Central memory CD8-positive, alpha-beta T cell (primary cell): ENCODE results near the gene AGBL4.

Source experiments
- ATAC-seq: fragments of 150-1000 bp; cut with Tn5 transposase; replicated peaks from 2 replicates; pipeline ENCODE4 v1.10.0; 2022; ENCODE audit warnings: mild to moderate bottlenecking, moderate FRiP score, moderate number of reproducible peaks; ENCODE audit not compliant: poor library complexity, severe bottlenecking; ENCODE audit errors: extremely low read depth
- DNase-seq, 2 donors: peaks; one replicate each; pipeline ENCODE4 v3.0.0; 2021; ENCODE audit warnings: low spot score in 2 of 2
- H3K27ac Mint-ChIP-seq: one replicate; pipeline ENCODE4 v1.8.0; 2022; ENCODE audit warnings: low read depth, mild to moderate bottlenecking, moderate library complexity, mixed read lengths
- H3K27me3 Mint-ChIP-seq: one replicate; pipeline ENCODE4 v1.8.0; 2022; ENCODE audit warnings: mixed read lengths
- H3K36me3 Mint-ChIP-seq: one replicate; pipeline ENCODE4 v1.8.0; 2022; ENCODE audit warnings: mild to moderate bottlenecking, moderate library complexity, mixed read lengths; ENCODE audit not compliant: insufficient read depth
- H3K4me1 Mint-ChIP-seq: one replicate; pipeline ENCODE4 v1.8.0; 2022; ENCODE audit warnings: mixed read lengths
- H3K4me3 Mint-ChIP-seq: one replicate; pipeline ENCODE4 v1.8.0; 2022; ENCODE audit warnings: mild to moderate bottlenecking, moderate library complexity, mixed read lengths
- H3K9me3 Mint-ChIP-seq: one replicate; pipeline ENCODE4 v1.8.0; 2022; ENCODE audit warnings: mixed read lengths

Gene AGBL4

GRCh38 chr1:48859456-48859855, 1164.3 kb downstream of the AGBL4 start:
- H3K4me3 Mint-ChIP-seq: no peak overlapping the region
- no peaks in the 10 kb centered on the region for H3K36me3 Mint-ChIP-seq
- H3K9me3 Mint-ChIP-seq: peaks cover 6% of the 10 kb centered on the region
- DNase-seq (no peak), ATAC-seq (no peak)
- no peak overlapping the region for H3K27ac Mint-ChIP-seq
- no peaks in the 10 kb centered on the region for H3K4me1 Mint-ChIP-seq
- peaks cover 9% of the 10 kb centered on the region for H3K27me3 Mint-ChIP-seq

- no peaks in the 10 kb centered on the region for H3K4me1 Mint-ChIP-seq
- no peak overlapping the region for H3K4me3 Mint-ChIP-seq
- no peak for ATAC-seq
- no peak for DNase-seq
- H3K27me3 Mint-ChIP-seq: peaks cover 9% of the 10 kb centered on the region
- no peak overlapping the region for H3K27ac Mint-ChIP-seq
- H3K36me3 Mint-ChIP-seq: no peaks in the 10 kb centered on the region
- H3K9me3 Mint-ChIP-seq: peaks cover 6% of the 10 kb centered on the region
Measured at GRCh38 chr1:48858200-48858920, 1165.4 kb downstream of the AGBL4 start.

- no peaks in the 10 kb centered on the region for H3K36me3 Mint-ChIP-seq
- ATAC-seq (no peak), DNase-seq (no peak)
- H3K4me1 Mint-ChIP-seq: no peaks in the 10 kb centered on the region
- H3K4me3 Mint-ChIP-seq: no peak overlapping the region
- H3K27ac Mint-ChIP-seq: no peak overlapping the region
- no peaks in the 10 kb centered on the region for H3K27me3 Mint-ChIP-seq
- no peaks in the 10 kb centered on the region for H3K9me3 Mint-ChIP-seq
Measured at GRCh38 chr1:48853006-48853405, 1170.7 kb downstream of the AGBL4 start.

- Mint-ChIP-seq H3K27ac (no peak overlapping the region), H3K4me1 (no peaks in the 10 kb centered on the region), H3K9me3 (no peaks in the 10 kb centered on the region), H3K4me3 (no peak overlapping the region), H3K27me3 (no peaks in the 10 kb centered on the region), H3K36me3 (no peaks in the 10 kb centered on the region)
- no peak for ATAC-seq
- no peak for DNase-seq
Measured at GRCh38 chr1:48851638-48852037, 1172.1 kb downstream of the AGBL4 start.

GRCh38 chr1:48848035-48848434, 1175.7 kb downstream of the AGBL4 start:
- Mint-ChIP-seq H3K9me3 (no peaks in the 10 kb centered on the region), H3K36me3 (no peaks in the 10 kb centered on the region), H3K4me3 (no peak overlapping the region), H3K4me1 (no peaks in the 10 kb centered on the region), H3K27me3 (no peaks in the 10 kb centered on the region), H3K27ac (no peak overlapping the region)
- no peak for ATAC-seq
- no peak for DNase-seq

GRCh38 chr1:48846441-48846840, 1177.3 kb downstream of the AGBL4 start:
- no peaks in the 10 kb centered on the region for H3K36me3 Mint-ChIP-seq
- DNase-seq: no peak
- no peak overlapping the region for H3K27ac Mint-ChIP-seq
- no peak for ATAC-seq
- H3K27me3 Mint-ChIP-seq: peaks cover 8% of the 10 kb centered on the region
- no peak overlapping the region for H3K4me3 Mint-ChIP-seq
- no peaks in the 10 kb centered on the region for H3K4me1 Mint-ChIP-seq
- no peaks in the 10 kb centered on the region for H3K9me3 Mint-ChIP-seq

GRCh38 chr1:48844187-48844586, 1179.6 kb downstream of the AGBL4 start:
- H3K9me3 Mint-ChIP-seq: no peaks in the 10 kb centered on the region
- ATAC-seq (no peak), DNase-seq (no peak)
- H3K4me1 Mint-ChIP-seq: no peaks in the 10 kb centered on the region
- no peaks in the 10 kb centered on the region for H3K36me3 Mint-ChIP-seq
- no peak overlapping the region for H3K27ac Mint-ChIP-seq
- no peak overlapping the region for H3K4me3 Mint-ChIP-seq
- peaks cover 8% of the 10 kb centered on the region for H3K27me3 Mint-ChIP-seq

GRCh38 chr1:48841966-48842365, 1181.8 kb downstream of the AGBL4 start:
- ATAC-seq (no peak), DNase-seq (no peak)
- Mint-ChIP-seq H3K4me3 (no peak overlapping the region), H3K27me3 (peaks cover 8% of the 10 kb centered on the region), H3K36me3 (no peaks in the 10 kb centered on the region), H3K27ac (no peak overlapping the region), H3K9me3 (no peaks in the 10 kb centered on the region), H3K4me1 (no peaks in the 10 kb centered on the region)

- no peaks in the 10 kb centered on the region for H3K36me3 Mint-ChIP-seq
- ATAC-seq (no peak), DNase-seq (no peak)
- no peak overlapping the region for H3K27ac Mint-ChIP-seq
- peaks cover 8% of the 10 kb centered on the region for H3K27me3 Mint-ChIP-seq
- H3K4me1 Mint-ChIP-seq: no peaks in the 10 kb centered on the region
- H3K4me3 Mint-ChIP-seq: no peak overlapping the region
- no peaks in the 10 kb centered on the region for H3K9me3 Mint-ChIP-seq
Measured at GRCh38 chr1:48841461-48841860, 1182.3 kb downstream of the AGBL4 start.

- Mint-ChIP-seq H3K9me3 (no peaks in the 10 kb centered on the region), H3K4me1 (no peaks in the 10 kb centered on the region), H3K4me3 (no peak overlapping the region), H3K27ac (no peak overlapping the region), H3K27me3 (peaks cover 13% of the 10 kb centered on the region), H3K36me3 (no peaks in the 10 kb centered on the region)
- ATAC-seq: no peak
- no peak for DNase-seq
Measured at GRCh38 chr1:48831120-48831978, 1192.4 kb downstream of the AGBL4 start.

GRCh38 chr1:48830715-48831114, 1193.0 kb downstream of the AGBL4 start:
- Mint-ChIP-seq H3K4me3 (no peak overlapping the region), H3K9me3 (no peaks in the 10 kb centered on the region), H3K27ac (no peak overlapping the region), H3K27me3 (peaks cover 13% of the 10 kb centered on the region), H3K4me1 (no peaks in the 10 kb centered on the region), H3K36me3 (no peaks in the 10 kb centered on the region)
- ATAC-seq (no peak), DNase-seq (no peak)

GRCh38 chr1:48829446-48829845, 1194.3 kb downstream of the AGBL4 start:
- ATAC-seq: no peak
- no peak overlapping the region for H3K4me3 Mint-ChIP-seq

GRCh38 chr1:48823168-48823567, 1200.6 kb downstream of the AGBL4 start:
- no peak overlapping the region for H3K4me3 Mint-ChIP-seq
- no peaks in the 10 kb centered on the region for H3K9me3 Mint-ChIP-seq
- H3K27ac Mint-ChIP-seq: no peak overlapping the region
- DNase-seq (no peak), ATAC-seq (no peak)
- no peaks in the 10 kb centered on the region for H3K4me1 Mint-ChIP-seq
- H3K27me3 Mint-ChIP-seq: no peaks in the 10 kb centered on the region
- no peaks in the 10 kb centered on the region for H3K36me3 Mint-ChIP-seq

More at GRCh38 chr1:48829446-48829845, 1194.3 kb downstream of the AGBL4 start:
- H3K4me1 Mint-ChIP-seq: no peaks in the 10 kb centered on the region
- no peak overlapping the region for H3K27ac Mint-ChIP-seq
- H3K36me3 Mint-ChIP-seq: no peaks in the 10 kb centered on the region
- peaks cover 13% of the 10 kb centered on the region for H3K27me3 Mint-ChIP-seq
- DNase-seq: no peak
- no peaks in the 10 kb centered on the region for H3K9me3 Mint-ChIP-seq
